Effector CD4-positive, alpha-beta T cell (primary cell): Measurements from ENCODE around the gene HS6ST3.

Experiments used
- DNase-seq: peaks from one replicate; pipeline ENCODE4 v3.0.0-alpha.2; 2020

Gene HS6ST3

GRCh38 chr13:96804174-96804573, 714.3 kb downstream of the HS6ST3 start:
- DNase-seq: no peak

GRCh38 chr13:96806746-96807145, 716.8 kb downstream of the HS6ST3 start:
- DNase-seq: no peak

DNA sequence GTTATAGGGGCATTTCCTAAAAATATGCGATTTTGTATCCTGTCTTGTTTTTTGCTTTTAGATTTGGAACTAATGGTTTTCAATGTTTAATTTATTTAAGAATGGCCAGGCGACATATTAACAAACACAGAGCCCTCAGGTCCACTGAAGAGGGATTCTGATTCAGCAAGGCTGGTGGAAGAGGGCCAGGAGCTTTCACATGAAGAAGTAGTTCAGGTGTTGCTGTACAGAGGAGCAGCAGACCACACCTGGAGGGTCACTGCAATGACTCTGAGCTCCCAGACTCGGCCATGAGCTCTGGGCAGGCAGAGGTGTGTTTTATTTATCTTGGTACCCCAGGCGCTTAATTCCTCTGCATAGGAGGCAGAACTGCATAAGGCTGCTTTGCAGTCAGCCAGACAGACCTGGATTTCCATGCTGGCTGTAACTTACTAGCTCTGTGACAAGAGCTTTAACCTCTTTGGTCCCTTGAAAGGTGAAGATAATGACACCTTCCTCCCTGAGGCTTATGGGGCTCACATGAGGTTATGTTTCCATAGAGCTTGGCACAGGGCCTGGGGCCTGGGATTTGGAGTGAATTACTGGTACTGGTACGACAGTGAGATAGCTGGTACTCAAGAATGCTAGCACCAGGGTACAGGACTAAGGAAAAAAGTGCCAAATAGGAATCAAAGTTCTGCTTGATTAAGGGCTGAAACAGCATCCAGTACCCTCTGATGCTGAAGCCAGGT, 719.6 kb downstream of the HS6ST3 start:
- DNase-seq: no peak

DNA sequence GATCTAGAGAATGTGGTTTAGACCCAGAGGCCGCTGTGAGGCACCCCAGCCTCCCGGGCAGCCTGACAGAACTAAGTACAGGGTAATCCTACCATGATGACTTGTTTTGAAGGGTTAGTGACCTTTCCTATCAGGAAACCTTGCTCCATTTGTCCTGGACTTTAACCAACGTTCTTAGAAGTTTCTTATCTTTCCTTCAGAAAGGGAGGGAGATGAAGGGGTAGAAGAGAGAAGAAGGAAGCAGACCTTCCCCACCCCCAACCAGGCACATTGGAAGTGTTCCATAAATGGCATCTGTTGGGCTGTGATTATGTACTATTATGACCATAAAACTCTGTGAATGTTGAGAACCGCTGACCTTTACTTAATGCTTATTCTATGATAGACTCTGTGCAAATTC, 720.2 kb downstream of the HS6ST3 start:
- no peak for DNase-seq

DNA sequence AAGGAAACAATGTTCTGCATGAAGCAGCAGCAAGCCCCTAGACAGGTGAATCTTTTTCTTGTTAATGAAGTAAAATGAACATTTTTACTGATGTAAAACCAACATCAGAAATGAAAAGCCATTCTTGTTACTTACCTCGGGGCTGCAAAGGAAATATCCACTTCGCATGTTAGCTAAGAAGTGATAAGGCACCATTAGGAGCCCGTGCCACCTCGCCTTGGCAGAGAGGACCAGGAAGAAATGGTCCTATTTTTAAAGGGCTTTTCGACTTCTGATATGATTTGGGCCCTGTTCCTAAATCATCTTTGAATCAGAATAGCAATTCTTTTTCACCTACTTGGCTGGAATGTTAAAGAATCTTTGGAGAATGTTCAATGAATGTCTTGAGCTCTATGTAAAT, 721.1 kb downstream of the HS6ST3 start:
- DNase-seq: no peak

DNA sequence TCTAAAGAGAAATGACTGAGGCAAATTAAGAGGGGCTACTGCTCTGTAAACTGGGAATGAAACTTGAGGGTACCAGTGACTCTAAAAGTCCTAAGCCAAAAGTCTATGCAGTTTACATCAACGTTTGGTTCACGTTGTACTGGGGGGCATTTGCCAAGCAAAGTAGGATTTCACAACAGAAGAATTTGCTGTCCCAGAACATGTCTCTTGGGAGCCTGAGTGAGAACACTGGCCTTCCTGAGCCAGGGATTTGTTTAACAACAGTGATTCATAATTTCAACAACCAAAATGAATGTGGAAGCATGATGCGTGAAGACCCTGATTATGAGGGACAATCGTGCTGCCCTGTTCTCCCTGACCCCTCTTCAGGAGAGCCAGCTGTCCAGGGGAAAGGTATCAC, 726.4 kb downstream of the HS6ST3 start:
- no peak for DNase-seq

- no peak for DNase-seq
Observed at GRCh38 chr13:96816874-96817273, 727.0 kb downstream of the HS6ST3 start.

DNA sequence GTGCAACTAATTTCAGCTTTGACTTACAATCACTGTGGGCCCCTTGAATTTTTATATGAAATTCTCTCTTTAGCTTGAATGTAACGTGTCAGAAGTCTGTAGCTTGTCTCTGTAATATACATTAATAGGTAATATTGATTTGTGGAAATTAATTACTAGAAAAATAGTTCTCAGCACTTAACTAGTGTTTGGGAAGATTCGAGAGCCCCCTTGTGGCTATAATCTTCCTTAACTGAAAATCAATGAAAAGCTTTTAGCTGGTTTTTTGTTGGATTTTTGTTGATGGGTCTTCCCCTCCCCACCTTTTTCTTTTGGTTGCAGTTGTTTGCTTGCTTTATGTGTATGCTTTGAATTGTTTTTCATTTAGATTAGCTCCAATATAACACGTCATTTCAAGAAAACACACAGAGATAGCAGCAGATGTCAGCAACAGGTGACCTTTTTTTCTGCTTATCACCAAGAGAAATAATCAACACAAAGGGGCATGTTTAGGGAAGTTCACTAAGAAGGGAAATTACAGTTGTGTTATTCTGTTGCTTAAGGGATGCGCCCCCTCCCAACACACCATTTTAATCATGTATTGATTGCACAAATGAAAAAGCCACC, 727.5 kb downstream of the HS6ST3 start:
- no peak for DNase-seq

DNA sequence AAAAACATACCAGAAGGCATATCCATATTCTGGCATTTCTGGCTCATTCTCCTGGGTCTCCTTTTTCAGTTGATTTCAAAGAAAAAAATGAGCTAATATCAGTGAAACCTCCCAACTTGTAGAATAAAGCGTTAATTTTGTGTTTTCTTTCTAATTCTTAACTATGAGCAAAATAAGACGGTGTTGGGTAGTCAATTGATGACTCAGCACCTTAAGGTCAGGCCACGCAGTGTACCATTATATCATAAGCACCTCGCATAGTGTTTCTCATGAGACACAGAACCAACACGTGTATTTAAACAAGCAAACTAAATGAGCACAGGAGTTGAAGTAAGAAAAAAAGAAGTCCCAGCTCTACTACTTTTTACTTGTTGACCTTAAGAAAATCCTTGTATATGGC, 729.5 kb downstream of the HS6ST3 start:
- no peak for DNase-seq

GRCh38 chr13:96821381-96821780, 731.5 kb downstream of the HS6ST3 start:
- no peak for DNase-seq

- no peak for DNase-seq
Observed at GRCh38 chr13:96821971-96822370, 732.1 kb downstream of the HS6ST3 start.

- DNase-seq: no peak
Observed at GRCh38 chr13:96822895-96823294, 733.0 kb downstream of the HS6ST3 start.

GRCh38 chr13:96824140-96824539, 734.2 kb downstream of the HS6ST3 start:
- no peak for DNase-seq

DNA sequence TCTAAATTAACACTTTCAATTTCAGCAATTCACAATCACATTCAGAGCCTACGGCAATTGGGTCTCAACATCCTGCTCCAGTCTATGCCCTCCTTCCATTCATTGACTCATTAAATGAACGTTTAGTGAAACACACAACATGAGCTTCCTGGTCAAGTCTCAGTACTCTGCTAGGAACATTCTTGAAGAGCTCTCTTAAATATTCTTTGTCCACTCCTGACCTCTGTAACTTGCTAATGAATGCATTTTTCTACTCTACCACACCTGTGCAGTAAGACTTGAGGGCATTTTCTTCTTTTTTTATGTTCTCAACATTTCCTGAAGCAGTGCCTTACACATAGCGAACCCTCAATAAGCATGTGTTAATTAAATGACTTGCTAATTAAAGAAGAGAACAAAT, 735.7 kb downstream of the HS6ST3 start:
- DNase-seq: no peak

DNA sequence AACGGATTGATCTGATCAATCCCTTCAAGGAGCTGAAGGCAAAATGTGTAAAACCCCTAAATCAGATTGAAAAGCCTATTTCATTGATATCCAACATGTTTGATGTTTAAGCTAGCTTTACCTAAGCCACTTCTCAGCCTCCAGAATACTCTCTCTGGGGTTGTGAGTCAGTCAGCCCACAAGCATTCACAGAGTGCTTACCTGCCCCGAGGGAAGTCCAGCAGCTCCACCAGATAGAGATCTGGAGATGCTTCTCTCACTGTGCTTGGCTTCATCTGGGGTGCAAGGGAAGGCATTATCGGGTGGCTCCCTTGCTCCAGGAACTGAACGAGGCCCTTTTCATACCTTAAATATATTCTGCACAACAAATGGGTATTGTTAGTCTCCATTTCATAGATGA, 744.7 kb downstream of the HS6ST3 start:
- DNase-seq: no peak

DNA sequence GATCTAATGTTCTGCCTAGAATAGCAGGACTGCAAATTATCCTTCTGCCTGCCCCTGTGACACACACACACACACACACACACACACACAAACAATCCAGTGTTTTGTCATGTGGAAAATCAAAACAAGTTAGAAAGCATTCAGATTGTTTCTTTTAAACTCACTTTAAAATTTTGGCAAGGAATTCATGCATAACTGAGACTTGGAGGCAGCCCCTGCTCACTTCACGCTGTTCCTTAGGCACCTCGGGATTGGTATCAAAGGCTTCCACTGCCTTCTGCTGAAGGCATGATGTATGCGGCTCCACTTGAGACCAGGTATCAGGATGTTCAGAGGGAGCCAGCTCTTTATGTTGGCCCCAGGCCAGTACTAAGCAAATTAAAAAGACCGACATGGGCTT, 745.6 kb downstream of the HS6ST3 start:
- no peak for DNase-seq

DNA sequence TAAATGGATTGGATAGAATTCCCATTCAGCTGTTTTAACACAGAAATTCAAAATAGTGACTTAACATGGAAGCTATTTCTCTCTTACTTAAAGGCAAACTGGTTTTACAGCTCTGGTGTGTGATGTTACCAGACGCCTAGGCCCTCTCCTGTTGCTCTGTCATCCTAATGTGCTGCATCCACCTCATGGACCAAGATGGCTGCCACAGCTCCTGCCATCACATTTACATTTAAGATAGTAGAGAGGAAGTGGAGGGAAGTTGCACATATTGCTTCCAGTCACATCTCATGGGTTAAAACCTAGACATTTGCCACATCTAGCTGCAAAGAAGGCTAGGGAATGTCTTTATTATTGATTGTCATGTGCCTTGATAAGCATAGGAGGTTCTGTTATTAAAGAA, 746.8 kb downstream of the HS6ST3 start:
- no peak for DNase-seq

GRCh38 chr13:96837809-96838208, 747.9 kb downstream of the HS6ST3 start:
- DNase-seq: no peak

- DNase-seq: no peak
Observed at GRCh38 chr13:96844195-96844594, 754.3 kb downstream of the HS6ST3 start.

DNA sequence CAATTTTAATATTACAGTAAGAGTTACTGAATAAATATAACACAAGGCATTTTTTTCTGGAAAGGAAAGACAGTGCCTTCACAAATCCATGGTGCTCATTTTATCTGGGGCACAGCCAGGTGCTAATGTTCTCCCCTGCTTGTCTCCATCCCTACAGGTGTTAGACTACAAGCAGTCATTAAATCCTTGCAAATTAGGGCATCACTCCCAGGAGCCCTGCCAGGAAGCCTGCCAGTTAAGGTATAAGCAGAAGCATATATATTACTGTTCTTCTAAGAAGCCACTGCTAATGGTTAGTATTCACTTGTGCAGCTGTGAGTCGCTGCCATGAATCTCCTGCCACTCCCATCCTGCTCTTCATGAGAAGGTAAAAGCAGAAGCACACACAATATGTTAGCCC, 754.7 kb downstream of the HS6ST3 start:
- no peak for DNase-seq

DNA sequence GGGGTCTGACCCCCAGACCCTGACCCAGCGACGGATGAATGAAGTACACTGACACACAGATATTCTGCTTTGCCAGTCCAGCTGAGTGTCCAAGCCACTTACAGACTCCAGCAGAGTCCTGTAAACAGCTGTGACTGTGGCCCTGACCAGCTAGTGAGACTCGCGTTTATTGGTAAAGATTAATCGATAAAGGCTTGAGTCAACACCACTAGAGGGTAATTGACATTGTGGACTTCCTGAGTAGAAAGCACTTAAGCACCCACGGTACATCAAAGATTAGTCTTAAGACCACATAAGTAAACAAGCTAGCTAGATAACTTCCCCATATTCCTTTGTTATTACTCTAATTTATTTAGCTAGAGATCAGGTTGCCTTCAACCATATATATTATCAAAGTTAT, 758.4 kb downstream of the HS6ST3 start:
- DNase-seq: no peak

DNA sequence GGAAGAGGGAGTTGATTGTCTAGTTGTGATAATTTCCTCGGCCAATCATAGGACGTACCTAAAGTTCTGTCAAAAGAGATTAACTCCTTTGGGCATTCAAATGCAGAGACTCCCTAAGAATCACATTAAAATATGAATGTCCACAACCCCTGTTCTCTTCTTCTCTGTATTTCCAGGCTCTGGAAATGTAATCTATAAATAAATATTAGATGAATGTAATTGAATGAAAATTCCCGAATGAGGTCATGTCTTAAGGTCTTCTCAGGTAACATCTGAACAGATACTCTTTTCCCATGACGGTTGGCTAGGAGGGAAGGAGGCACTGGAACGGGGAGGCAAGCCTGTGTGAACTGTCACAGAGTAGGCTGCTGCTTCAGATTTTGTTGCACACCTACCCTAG, 759.2 kb downstream of the HS6ST3 start:
- no peak for DNase-seq

- no peak for DNase-seq
Observed at GRCh38 chr13:96850538-96851145, 760.7 kb downstream of the HS6ST3 start.

DNA sequence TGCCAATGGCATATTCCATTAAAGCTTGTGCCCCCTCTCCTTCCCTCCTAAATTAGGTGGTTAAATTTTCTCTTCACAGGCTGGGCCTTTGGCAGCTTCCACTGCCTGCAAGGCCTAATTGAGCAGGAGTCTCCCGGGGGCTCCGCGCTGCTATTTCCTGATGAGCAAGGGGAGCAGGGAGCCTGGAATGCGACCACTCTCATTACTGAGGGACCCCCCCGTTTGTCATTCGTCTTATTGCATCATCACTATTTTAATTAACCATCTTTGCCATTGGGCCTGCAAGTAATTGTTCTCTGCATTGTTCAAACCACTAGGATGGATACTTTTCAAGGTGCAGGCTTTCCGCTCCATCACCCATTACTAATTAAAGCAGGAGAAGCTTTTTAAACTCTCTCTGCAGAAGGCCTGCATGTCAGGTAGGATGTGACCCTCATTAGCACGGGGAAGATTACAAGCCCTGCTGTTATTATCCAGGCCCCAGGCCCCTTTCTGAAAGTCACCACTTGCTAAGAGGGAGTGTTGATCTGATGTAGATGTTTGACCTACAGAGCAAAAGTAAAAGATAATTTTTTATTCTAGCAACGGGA, 762.0 kb downstream of the HS6ST3 start:
- DNase-seq: no peak
